DOHH2 (cell line): ENCODE data around the gene SH3PXD2A.

Experiments
- CTCF ChIP-seq: fragments of 200-600 bp; sonication (generic); IDR thresholded peaks from one replicate; pipeline ENCODE4 v1.5.1; 2014; ENCODE audit warnings: antibody characterized with exemption, mild to moderate bottlenecking, low read depth, low read length; ENCODE audit not compliant: poor library complexity, severe bottlenecking
- EZH2phosphoT487 ChIP-seq: fragments of 200-600 bp; sonication (generic); IDR thresholded peaks from 2 replicates; pipeline ENCODE4 v1.6.1; 2017; ENCODE audit warnings: borderline replicate concordance, mild to moderate bottlenecking, antibody characterized with exemption, low read length, moderate library complexity, mixed read lengths

GRCh38 chr10:103677486-103678177, 177.7 kb downstream of the SH3PXD2A start:
- no peak for TF ChIP-seq CTCF
- no peak for TF ChIP-seq EZH2phosphoT487
